AG04450 (cell line): ENCODE measurements around the gene CTPS2. TPM values are rescaled to one million over a fixed set of nuclear protein-coding genes. Genes with fewer than 3 reads are reported as not detected.

Source experiments
- CTCF ChIA-PET: fragments of 300-600, 350-600 bp; formaldehyde crosslinking; extraction: SDS; loops from one replicate; lab custom pipeline; 2022; ENCODE audit warnings: antibody characterized with exemption, inconsistent platforms; lab: Charles Lee
- POLR2A ChIA-PET: fragments of 350-600 bp; formaldehyde crosslinking; extraction: SDS; loops from one replicate; lab custom pipeline; 2021; ENCODE audit warnings: antibody characterized with exemption, inconsistent platforms; lab: Yijun Ruan, JAX
- DNase-seq: peaks from one replicate; pipeline ENCODE4 v3.0.0-alpha.2; 2011; ENCODE audit warnings: low read depth, low spot score
- H3K27ac ChIP-seq: one replicate; pipeline ENCODE4 v1.5.1; 2012; ENCODE audit warnings: low read depth, low read length, control low read depth
- H3K27me3 ChIP-seq: one replicate; pipeline ENCODE4 v1.6.0; 2012; ENCODE audit warnings: low read length; ENCODE audit not compliant: control insufficient read depth, insufficient read depth
- H3K4me3 ChIP-seq: 2 replicates; pipeline ENCODE4 v1.5.1; 2011; ENCODE audit warnings: mild to moderate bottlenecking, low read depth, low read length, control low read depth
- H3K9me3 ChIP-seq: 2 replicates; pipeline ENCODE4 v1.5.1; 2012; ENCODE audit warnings: low read length; ENCODE audit not compliant: control insufficient read depth, insufficient read depth
- CTCF ChIP-seq: IDR thresholded peaks from 2 replicates; pipeline ENCODE4 v1.5.1; 2011; ENCODE audit warnings: low read depth, low read length, control low read depth, inconsistent platforms
- polyA plus RNA-seq: library from polyadenylated mRNA; depleted of rRNA; stranded (reverse); fragments of >200 nt; gene quantifications from 2 replicates; pipeline ENCODE4 v1.2.3, GENCODE V29; 2011

The CTPS2 gene
- polyA plus RNA-seq, 1 experiment = 11.7 TPM

DNA sequence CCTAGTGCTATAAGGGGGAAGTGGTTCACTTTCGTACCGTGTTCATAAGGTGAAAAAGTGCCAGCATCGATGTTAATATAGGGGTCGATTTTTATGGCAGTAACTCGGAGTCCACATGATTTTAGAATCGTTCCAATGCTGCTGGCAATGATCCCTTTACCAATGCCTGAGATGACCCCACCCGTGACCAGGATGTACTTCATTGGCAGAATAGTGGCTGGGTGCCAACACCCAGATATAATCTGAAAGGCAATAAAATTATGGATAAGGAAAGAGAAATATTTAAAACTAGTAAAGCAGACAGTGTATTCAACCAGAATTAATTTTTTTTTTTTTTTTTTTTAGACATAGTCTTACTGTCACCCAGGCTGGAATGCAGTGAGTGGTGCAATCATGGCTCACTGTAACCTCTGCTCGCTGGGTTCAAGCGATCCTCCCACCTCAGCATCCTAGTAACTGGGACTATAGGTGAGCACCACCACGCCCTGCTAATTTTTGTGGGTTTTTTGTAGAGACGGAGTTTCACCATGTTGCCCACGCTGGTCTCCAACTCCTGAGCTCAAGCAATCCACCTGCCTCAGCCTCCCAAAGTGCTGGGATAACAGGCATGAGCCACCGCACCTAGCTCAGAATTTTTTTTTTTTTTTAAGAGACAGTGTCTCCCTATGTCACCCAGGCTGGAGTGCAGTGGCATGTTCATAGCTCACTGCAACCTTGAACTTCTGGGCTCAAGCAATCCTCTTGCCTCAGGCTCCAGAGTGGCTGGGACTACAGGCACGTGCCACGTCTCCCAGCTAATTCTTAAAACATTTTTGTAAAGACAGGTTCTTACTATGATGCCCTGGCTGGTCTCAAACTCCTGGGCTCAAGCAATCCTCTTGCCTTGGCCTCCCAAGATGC lies 9.5 kb downstream of the CTPS2 start:
- TF ChIP-seq CTCF = no peak
- ChIA-PET CTCF (interaction anchor here (0.5 to 0.6 kb wide), 2 partner anchors 864 to 1202 kb away, joined by 3 read pairs; no protein-coding TSS in a partner anchor), POLR2A (no interaction called here)
- Histone ChIP-seq H3K27me3 (no peaks in the 10 kb centered on the region), H3K9me3 (no peaks in the 10 kb centered on the region), H3K27ac (no peak overlapping the region), H3K4me3 (no peak overlapping the region)
- no peak for DNase-seq

DNA sequence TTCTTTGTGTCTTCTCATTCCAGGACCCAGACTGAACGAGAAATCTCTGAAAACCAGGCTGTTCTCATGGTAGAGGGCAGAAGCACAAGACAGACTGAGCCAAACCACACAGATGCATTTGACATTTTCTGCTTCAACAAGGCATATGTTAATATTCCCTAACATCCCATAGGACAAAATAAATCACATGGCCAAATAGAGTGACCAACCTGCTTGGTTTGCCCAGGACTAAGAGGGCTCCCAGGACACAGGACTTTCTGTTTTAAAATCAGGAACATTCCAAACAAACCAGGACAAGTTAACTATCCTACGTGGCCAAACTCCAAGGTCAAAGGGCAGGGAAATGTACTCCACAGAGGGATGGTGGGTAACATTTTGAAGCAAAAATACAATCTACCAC lies 11.7 kb downstream of the CTPS2 start:
- ChIA-PET POLR2A (no interaction called here), CTCF (no interaction called here)
- DNase-seq = no peak
- Histone ChIP-seq H3K9me3 (no peaks in the 10 kb centered on the region), H3K4me3 (no peak overlapping the region), H3K27ac (no peak overlapping the region), H3K27me3 (no peaks in the 10 kb centered on the region)
- TF ChIP-seq CTCF = no peak

DNA sequence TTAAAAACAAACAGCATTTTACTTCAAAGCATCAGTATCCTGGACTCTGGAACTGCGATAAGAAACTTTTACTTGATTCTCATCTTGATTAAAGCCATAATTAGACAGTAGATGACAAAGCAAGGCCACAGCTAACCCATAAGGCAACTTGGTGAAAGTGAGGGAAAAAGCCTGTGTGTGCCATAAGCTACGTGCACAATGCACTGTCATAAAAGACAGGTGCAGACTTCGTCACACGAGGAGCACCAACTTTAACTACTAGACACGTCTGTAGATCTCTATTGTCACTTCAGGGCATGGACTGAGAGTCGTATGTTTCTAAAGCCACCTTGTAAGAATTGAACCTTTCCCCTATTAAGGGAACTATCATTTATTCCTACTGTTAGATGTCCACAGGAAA lies 13.1 kb downstream of the CTPS2 start:
- ChIA-PET POLR2A (no interaction called here), CTCF (no interaction called here)
- H3K4me3 ChIP-seq = no peak overlapping the region
- no peaks in the 10 kb centered on the region for H3K27me3 ChIP-seq
- no peak for TF ChIP-seq CTCF
- no peaks in the 10 kb centered on the region for H3K9me3 ChIP-seq
- no peak overlapping the region for H3K27ac ChIP-seq
- DNase-seq = no peak

DNA sequence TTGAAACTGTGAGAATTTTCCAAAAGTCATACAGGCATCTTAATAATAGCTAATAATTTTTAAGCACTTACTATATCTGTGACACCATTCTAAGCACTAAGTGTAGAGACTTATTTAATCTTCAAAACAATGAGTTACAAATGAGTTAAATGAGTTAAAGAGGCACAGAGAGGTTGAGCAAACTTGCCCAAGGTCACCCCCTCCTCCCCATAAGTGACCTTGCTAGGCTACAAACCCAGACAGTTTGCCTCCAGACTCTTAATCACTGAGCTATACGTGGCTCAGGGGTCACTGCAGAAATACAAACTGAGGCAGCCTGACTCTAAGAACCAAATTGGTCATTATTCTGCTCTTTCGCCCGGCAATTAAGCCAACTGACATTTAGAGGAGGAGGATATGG lies 15.5 kb downstream of the CTPS2 start:
- no peak for TF ChIP-seq CTCF
- ChIA-PET POLR2A (no interaction called here), CTCF (interaction anchor here (1.1 to 1.5 kb wide), 5 partner anchors 14 to 1010 kb away, joined by 3 to 4 read pairs (median 4); no protein-coding TSS in a partner anchor)
- no peak overlapping the region for H3K4me3 ChIP-seq
- no peak for DNase-seq
- H3K27me3 ChIP-seq = no peaks in the 10 kb centered on the region
- H3K27ac ChIP-seq = no peak overlapping the region
- H3K9me3 ChIP-seq = no peaks in the 10 kb centered on the region

DNA sequence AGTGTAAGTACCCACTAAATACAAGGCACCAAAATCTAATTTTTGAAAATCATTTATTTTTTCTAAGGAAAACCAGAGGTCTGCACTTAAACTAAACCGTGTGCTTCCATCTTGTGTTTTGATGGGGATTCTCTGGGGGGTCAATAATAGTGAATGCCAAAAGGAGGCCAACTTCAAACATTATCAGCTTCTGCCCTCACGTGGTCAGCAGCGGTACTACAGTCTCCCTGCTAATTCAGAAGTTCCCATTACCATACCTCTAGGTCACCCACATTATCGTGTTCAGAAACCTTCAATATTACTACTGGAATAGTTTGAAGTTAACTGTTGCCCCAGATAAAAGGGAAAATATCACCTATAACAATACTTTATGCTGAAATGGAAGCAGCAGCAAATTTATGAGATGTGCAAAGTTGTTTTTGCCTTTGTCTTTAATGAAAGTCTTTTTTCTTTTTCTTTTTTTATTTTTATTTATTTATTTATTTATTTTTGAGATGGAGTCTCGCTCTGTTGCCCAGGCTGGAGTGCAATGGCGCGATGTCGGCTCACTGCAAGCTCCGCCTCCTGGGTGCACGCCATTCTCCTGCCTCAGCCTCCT lies 17.3 kb downstream of the CTPS2 start:
- TF ChIP-seq CTCF = peak; percentile 72
- no peaks in the 10 kb centered on the region for H3K27me3 ChIP-seq
- H3K9me3 ChIP-seq = no peaks in the 10 kb centered on the region
- H3K27ac ChIP-seq = no peak overlapping the region
- no peak overlapping the region for H3K4me3 ChIP-seq
- CTCF ChIA-PET = interaction anchor here (1.8 to 1.9 kb wide), 2 partner anchors 258 to 846 kb away, joined by 4 to 8 read pairs; no protein-coding TSS in a partner anchor
- POLR2A ChIA-PET = no interaction called here
- no peak for DNase-seq
